Umbilical cord (tissue), 2 donors: Measurements from ENCODE around the gene KIAA1671. TPM values are rescaled to one million over a fixed set of nuclear protein-coding genes. Genes with fewer than 3 reads are reported as not detected.
"Not testable (repeated sequence)": the region's sequence is repeated elsewhere in the genome, so short reads cannot be mapped to it uniquely, and the experiment has no call there.

Experiments used
- DNase-seq: peaks from one replicate; pipeline ENCODE4 v3.0.0-alpha.2; 2015; ENCODE audit warnings: low spot score
- total RNA-seq: library from RNA; depleted of rRNA; stranded (reverse); fragments of >200 nt; gene quantifications from one replicate; pipeline ENCODE4 v1.2.3, GENCODE V29; 2014; ENCODE audit warnings: low replicate concordance; ENCODE audit not compliant: insufficient read depth

The KIAA1671 gene
- total RNA-seq, 1 donor from 2014 or later, result 10.6 TPM

DNA sequence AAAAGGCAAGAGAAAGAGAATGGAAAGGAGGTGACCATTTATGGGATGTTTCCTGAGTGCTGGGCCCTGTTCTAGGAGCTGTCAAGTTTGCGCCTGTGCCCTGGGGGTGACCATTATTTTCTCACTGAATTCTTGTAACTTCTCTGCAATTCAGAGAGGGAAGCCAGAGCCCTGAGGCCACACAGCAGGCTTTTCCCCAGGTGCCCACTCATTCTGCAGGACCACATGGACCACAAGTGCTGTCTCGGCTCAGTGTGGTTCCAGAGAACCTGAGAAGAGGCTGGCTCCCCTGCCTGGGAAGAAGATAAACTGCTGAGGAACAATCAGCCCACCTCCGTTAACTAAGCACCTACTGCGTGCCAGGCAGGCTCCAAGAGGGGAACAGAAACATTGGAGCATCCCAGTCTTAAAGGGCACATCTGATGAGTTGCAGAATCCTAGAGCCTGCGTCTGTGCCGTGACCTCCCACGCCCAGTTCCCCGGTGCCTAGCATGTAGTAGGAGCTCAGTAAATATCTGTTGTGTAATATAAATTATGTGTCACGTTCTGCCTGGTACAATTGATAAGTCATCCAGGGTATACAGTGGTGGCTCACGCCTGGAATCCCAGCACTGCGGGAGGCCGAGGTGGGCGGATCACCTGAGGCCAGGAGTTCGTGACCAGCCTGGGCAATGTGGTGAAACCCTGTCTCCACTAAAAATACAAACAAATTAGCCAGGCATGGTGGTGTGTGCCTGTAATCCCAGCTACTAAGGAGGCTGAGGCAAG lies 215.5 kb downstream of the KIAA1671 start:
- no peak for DNase-seq

DNA sequence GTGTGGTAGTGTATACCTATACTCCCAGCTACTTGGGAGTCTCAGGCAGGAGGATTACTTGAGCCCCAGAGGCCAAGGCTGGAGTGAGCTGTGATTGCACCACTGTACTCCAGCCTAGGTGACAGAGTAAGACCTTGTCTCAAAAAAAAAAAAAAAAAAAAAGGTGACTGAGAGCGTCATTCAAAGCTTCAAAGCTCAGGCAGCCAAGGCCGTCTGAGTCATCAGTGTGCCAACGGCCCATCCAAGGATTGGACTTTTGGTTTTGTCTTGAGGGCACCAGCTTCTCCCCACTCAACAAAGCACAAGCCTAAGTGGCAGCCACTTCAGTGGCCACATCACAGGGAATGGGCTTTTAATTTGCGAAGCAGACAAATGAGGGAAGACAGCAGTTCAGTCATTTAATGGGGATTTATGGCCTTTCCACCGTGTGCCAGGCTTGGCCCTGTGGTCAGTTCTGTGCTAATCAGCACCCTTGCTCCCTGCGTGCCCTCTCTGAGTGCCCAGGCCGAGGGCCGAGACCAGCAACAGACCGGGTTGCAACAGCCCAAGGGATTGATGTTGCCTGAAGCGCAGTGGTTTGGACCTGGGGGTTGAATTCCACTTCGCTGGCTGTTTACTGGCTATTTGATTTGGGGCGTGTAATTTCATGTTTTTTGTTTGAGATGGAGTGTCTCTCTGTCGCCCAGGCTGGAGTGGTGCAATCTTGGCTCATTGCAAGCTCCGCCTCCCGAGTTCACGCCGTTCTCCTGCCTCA lies 216.9 kb downstream of the KIAA1671 start:
- DNase-seq, result no peak

DNA sequence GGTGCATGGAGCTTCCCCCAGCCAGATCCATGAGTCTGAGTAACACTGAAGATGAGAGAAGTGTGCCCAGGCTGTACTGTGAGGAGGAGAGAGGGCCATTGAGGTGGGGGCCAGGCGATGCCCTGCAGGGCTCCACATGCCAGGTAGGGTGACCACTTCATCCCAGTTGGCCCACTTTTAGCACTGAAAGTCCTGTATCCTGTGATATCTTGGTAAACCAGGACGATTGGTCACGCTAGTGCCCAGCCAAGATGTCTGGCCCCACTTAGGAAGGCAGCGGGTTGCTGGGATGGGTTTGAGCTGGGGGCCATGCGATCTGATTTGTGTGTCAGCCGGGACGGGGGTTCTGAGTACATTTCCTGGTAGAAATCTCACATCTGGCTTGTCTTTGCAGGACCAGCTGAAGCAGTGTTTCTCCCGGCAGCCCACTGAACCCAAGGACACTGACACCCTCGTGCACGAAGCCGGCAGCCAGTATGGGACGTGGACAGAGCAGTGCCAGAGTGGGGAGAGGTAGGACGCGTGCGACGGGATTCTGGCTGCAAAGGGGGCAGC lies 218.0 kb downstream of the KIAA1671 start:
- no peak for DNase-seq

DNA sequence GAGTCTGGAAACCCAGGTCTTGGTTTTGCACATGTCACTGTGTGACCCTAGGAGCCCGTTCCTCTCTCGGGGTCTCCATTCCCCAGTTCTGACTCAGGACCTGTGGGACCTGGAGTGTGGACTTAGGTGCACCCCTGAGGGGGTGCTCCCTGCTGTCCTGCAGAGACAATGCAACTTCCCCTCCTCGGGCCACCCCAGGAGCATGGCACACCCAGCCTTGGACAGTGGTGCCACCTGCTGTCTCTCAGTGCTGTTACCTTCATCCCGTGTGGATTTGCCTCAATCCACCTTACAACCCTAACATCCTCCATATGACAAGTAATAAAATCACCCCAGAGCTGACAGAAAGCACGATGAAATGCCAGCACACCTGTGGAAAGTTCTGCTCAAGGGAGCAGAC lies 219.6 kb downstream of the KIAA1671 start:
- no peak for DNase-seq

DNA sequence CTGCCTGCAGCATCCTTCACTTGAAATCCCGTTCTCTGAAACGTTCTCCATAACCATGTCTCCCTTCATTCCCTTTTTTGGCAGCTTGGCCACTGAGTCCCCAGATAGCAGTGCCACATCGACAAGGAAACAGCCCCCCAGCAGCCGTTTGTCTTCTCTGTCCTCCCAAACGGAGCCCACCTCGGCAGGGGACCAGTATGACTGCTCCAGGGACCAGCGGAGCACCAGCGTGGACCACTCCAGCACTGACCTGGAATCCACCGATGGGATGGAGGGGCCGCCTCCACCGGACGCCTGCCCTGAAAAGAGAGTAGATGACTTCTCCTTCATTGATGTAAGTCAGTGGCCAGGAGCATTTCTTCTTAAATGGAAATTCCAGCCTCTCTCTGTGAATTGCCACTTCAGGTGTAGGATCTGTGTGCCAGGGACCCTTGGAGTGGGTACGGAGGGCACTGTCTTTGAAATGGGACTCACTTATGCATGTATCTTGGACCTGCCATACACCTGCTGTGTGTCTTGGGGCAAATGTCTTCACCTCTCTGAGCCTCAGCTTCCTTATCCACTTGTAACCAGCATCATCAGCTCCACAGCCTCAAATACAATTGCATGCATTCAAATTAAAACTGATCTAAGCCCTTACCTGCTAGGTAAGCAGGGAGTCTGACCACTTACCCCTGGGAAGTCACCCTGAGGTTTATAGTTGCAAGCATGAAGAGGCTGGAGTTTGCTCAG lies 221.8 kb downstream of the KIAA1671 start:
- no peak for DNase-seq

DNA sequence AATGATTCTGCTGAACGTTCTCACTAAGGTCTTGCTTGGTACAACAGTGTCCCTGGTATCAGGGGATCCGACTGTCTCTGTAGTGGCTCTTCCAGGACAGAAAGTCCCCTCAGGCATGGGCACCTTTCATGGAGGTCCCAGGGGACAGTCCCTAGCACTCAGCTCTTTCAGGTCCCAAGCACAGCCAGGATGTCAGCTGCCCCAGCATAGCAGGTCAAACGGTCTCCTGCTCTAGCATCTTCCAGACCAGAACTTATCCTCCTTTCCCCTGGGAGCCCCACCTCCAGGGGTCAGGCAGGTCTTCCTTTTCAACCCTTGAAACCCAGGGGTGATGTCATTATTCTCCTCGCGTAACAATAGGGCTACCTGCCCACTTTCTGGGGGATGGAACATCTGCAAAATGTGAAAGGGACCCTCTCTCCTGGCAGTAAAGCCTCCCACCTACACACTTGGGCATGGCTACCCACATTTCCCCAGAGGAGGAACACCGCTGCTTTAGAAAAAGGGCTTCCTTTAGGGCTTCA lies 222.4 kb downstream of the KIAA1671 start:
- no peak for DNase-seq

DNA sequence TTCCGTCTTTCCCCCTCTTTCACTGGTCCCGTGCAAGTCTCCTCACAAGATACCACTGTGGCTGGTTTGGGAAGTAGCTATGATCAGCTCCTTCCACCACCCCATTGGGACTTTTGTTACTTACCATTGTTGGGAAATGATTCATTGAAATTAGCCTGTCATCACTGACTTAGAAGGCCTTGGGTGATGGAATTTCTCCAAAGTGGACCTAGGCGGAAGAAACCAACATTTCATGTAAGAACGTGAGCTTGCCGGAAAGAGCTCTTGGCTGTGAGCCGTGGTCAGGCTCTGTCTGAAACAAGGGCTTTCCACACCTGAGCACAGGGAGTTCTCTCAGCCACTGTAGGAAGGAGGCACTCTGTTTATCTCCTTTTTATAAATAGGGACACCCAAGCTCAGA lies 223.7 kb downstream of the KIAA1671 start:
- no peak for DNase-seq

DNA sequence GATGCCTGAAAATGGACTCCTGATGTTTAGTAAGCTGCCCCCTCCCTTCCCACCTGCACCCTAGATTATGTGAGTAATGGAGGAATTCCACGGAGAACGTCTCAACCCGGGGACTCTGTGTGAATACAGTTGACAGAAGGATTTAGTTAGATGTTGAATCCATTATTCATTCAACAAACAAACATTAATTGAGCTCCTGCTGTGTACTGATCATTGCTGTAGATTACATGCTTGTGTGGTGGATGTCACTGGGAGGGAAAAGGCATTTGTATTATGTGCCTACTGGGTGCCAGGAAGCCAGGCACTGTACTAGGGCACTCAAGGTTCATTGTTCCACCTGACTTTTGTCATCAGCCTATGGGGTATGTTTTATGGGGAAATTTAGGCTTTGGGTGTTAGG lies 224.3 kb downstream of the KIAA1671 start:
- no peak for DNase-seq

DNA sequence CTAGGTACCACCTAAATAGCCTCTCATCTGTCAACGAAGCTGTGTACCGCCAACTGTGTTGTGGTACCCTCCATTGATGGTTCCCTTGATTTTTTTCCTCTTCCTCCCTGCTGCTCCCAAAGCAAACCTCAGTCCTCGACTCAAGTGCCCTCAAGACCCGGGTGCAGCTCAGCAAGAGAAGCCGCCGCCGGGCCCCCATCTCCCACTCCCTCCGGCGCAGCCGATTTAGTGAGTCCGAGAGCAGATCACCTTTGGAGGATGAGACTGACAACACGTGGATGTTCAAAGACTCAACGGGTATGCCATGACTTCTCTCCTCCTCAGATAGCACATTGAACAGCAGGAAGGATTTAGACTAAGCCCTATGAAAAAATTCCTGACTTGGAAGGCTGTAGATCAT lies 224.7 kb downstream of the KIAA1671 start:
- no peak for DNase-seq

DNA sequence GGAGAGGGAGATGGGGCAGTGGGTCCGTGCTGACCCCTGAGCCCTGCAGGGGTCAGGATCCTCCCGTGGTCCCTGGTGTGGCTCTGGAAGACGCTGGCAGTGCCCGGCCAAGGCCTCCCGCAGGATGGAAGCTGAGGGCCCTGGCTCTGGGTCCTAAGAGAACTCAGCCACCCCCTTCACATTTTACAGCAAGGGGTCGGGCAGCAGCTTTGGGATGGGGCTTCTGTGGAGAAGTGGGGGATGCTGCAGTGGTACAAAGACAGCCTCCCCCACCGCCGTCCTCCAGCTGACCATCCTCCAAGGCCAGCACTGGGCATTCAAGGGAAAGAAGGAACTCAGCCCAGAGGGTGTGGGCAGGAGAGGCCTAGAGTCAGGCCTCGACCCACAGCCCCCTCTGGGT lies 225.4 kb downstream of the KIAA1671 start:
- no peak for DNase-seq

DNA sequence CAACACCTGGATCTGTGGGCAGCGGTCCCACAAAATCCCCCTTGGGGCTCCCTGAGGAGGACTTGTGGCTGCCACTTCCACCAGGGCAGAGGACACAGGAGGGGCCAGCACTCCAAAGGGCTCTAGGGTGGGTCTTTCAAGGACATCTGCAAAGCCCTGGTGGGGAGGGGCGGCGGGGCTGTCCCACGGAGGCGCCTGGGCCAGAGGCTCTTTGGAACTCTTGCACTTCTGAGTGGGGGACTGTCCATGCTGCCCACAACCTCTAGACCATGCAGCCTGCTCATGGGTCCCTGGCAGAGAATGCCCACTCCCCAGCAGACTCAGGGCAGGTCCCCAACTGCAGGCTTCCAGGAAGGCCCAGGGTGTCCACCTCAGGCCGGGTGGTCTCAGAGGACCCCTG lies 225.8 kb downstream of the KIAA1671 start:
- DNase-seq, result not testable (repeated sequence)

DNA sequence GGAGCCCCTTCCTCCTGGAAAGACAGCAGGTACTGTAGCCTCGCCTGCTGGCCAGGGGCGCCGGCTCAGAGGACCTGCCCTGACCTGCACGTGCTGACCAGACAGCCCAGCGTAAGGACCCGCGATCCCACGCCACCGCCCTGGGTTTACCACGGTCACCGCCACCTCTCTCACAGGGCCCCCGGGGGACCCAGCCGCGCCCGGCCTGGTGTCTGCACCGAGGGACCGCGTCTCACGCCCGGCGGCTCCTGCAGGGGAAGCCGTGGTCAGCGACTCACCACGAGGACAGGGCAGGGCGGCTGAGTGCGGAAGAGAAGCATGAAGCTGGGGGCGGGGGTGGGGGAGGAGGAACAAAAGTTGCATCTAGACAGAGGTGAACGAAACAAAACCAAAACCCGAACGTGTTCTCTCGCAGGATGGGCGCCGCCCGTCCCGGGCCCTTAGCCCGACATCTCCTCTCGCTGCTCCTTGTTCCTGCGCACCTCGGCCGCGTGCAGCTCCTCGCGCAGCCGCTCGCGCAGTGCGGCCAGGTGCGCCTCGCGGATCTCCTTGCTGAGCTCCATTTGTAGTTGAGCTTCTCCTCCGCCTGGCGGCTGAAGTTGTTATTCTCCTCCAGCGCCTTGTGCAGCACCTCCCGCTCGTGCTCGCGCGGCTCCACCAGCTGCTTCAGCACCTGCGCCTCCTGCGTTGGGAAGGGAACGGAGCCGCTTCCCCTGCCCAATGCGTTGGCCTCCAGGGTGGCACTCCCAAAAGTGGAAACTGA lies 226.5 kb downstream of the KIAA1671 start:
- DNase-seq, result not testable (repeated sequence)

DNA sequence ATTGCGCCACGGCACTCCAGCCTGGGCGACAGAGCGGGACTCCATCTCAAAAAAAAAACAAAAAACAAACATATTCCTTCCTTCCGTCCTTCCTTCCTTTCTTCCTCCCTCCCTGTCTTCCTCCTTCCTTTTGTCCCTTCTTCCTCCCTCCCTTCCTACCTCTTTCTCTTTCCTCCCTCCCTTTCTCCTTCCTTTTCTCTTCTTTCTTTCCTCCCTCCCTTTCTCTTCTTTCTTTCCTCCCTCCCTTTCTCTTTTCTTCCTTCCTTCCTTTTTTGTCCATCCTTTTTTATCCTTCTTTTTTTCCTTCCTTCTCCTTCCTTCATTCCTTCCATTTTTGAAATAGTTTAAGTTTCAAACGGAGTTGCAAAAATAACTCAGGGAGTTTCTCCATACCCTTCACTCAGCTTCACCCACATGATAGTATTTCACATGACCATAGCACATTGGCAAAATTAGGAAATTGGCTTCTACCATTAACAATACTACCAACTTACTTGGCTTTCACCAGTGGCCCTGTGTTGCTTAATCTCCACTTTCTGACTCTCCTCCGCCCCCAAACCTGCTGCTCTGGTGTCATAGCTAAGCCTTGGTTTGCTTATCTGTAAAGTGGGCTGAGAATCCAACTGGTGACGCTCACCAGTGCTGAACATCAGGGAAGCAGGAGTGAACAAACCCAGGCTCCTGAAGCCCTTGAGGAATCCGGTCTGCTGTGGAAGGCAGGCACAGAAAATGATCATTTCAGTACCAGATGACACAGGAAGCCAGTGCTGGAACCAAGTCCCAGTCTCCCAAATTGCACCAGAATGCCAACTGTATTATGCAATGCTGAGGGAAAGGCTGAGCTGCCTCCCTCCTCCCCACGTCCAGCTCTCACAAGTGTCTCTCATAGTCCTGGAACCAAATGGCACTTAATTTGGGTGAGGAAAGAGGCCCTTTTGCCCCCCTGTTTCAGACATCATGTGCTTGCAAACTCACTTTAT lies 229.9 kb downstream of the KIAA1671 start:
- DNase-seq, result no peak

DNA sequence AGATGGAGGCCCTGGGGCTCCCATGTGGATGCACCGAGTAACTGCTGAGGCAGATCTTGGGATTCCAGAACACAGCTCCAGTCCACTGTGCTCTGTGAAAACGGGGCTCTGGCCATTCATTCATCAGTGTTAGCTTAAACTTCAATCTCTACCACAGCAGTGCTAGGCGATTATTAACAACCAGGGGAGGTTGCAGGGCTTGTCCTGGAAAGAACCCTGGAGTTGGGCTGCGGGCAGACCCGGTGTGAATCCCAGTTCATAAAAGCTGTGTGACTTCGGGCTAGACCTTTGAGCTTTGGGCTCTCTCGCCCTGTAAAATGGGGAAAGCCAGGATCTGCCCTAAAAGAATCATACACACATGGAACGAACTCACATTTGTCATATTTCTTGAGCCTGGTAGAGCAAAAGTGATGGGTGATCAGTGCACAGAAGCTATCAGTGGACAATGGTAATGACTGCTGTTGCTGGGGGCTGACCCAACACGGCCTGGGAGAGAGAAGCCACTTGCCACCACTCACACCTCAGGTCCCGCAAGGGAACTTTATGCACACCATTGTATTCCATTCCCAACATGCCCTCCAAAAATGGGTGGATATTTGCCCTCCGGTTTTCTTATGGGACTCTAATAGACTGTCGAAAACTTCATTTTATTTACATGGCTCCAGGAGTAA lies 231.6 kb downstream of the KIAA1671 start:
- no peak for DNase-seq

DNA sequence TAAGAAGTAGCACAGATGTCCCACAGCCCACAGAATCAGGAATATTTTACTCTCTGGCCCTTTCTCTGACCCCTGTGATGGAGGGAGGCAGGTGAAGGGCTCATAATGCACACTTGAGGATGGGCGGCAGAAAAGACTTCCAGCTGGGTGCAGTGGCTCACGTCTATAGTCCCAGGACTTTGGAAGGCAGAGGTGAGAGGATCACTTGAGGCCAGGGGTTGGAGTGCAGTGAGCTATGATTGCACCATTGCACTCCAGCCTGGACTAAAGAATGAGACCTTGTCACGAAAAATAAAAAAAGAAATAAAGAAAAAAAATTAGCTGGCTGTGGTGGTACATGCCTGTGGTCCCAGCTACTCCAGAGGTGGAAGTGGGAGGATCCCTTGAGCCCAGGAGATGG lies 233.6 kb downstream of the KIAA1671 start:
- DNase-seq, result no peak

DNA sequence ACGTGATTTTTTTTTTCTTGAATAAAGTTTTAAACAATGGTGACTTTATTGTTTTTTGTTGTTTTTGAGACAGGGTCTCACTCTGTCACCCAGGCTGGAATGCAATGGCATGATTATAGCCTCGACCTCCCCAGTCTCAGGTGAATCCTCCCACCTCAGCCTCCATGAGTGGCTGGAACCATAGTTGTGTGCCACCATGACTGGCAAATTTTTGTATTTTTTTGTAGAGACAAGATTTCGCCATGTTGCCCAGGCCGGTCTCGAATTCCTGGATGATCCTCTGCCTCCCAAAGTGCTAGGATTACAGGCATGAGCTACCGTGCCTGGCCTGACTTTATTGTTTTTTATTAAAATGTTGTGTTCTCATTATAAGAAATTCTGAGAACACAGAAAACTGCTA lies 235.0 kb downstream of the KIAA1671 start:
- DNase-seq, result no peak

DNA sequence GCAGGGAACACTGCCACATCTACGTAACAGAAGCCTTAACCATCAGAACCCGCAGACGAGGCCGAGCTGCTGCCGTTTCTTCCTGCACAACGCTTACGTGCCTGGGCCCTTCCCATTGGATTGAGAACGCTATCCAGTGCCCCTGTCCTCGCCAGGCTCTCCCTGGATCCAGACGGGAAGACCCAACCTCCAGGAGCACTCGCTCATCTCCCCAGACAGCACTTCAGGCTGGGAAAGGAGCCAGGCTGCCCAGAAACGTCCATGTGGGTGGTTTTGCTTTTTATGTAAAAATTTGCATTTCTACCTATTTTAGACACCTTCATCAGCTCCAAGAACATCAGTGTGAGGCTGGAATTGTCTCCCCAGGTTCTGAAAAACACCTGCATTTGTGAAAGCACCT lies 239.9 kb downstream of the KIAA1671 start:
- no peak for DNase-seq

DNA sequence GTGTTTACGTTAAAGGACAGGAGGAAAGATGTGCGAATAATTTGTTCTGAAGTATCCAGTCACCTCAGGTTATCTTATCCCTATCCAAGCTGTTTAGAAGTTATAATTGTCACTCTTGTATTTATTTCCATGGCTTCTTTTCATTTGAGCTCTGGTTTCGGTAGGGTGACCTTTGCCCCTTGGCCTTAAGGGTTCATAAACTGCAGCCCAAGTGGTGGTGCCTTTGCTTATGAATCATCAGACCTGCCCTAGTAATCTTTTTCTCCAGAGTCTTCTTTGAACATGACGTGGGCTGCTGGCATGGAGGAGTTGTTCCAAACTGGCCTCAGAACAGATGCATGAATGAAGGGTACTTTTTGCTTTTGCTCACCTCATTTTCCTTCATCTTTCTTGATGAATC lies 240.6 kb downstream of the KIAA1671 start:
- no peak for DNase-seq

DNA sequence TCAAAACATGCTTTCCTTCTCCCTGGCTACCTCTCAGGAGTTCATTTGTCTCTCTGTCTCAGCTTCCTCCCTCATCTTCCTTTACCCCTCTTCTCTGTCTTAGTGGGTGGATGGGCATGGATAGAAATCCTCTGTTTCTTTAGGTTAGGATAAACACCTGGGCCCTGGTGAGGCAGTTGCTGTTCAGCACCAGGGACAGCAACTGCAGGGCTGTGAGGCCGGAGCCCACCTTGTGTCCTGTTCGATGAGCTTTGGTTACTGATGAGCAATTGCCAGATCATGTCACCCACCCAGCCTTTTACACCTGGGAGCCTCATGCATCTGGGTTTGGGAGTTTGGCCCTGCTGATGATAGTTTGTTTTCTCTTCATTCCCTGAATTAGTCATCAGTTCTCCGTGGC lies 241.0 kb downstream of the KIAA1671 start:
- no peak for DNase-seq
